ENCODE measurements around the gene SDK1.

DNA sequence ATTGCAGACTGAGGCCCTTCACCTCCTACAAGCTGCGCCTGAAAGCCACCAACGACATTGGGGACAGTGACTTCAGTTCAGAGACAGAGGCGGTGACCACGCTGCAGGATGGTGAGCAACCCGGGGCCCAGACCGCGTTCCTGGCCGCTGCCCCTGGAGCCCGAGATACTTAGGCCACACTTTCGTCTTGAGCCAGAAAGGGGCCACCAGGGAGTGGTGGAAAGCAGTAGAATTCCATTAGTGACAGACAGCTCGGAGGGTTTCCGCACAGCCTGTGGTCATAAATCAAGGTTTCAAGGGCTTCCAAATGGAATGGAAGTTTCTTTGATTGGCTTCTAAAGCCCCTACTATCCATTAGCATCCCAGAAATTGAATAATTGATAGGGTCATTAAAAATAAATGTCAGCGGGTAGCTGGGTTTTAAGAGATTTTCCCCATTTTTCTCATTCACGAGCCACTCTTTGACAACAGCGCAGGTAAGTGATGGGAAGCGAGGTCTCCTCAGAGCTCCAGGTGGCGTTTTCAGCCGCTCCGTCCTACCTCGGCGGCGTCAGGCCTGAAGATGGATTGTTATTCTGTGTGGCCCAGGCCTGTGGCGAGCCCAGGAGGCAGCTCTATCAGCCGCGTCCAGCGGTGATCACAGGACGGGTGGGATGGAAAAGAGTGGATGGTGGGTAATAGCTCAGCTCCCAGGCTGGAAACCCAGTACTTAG is 857.5 kb downstream of the SDK1 start:
- no peak for TF ChIP-seq POLR2A (IDR thresholded peaks at IDR 0.05)
- TF ChIP-seq POLR2AphosphoS5 (IDR thresholded peaks at IDR 0.05), result no peak
- TF ChIP-seq, protein P1, sequence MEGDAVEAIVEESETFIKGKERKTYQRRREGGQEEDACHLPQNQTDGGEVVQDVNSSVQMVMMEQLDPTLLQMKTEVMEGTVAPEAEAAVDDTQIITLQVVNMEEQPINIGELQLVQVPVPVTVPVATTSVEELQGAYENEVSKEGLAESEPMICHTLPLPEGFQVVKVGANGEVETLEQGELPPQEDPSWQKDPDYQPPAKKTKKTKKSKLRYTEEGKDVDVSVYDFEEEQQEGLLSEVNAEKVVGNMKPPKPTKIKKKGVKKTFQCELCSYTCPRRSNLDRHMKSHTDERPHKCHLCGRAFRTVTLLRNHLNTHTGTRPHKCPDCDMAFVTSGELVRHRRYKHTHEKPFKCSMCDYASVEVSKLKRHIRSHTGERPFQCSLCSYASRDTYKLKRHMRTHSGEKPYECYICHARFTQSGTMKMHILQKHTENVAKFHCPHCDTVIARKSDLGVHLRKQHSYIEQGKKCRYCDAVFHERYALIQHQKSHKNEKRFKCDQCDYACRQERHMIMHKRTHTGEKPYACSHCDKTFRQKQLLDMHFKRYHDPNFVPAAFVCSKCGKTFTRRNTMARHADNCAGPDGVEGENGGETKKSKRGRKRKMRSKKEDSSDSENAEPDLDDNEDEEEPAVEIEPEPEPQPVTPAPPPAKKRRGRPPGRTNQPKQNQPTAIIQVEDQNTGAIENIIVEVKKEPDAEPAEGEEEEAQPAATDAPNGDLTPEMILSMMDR (IDR thresholded peaks at IDR 0.05), result no peak
